ENCODE results near the gene SERPIND1.

DNA sequence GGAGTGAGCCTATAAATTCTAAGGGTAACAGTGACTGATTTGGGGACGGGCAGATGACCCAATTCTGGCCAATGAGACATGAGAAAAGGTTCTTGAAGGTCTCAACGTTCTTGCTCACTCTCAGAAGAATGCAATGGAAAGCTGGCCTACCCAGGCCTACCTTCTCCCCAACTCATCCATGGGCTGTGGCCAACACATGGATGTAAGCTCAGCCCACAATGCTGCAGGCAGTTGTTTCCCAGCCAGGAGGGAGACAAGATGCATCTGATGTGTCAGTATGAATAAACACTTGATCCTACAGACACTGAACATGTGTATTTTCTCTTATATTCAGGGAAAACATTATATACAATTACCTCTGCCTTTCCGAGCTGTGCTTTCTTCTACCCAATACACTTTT lies 60.3 kb downstream of the SERPIND1 start:
- TF ChIP-seq, protein P1, sequence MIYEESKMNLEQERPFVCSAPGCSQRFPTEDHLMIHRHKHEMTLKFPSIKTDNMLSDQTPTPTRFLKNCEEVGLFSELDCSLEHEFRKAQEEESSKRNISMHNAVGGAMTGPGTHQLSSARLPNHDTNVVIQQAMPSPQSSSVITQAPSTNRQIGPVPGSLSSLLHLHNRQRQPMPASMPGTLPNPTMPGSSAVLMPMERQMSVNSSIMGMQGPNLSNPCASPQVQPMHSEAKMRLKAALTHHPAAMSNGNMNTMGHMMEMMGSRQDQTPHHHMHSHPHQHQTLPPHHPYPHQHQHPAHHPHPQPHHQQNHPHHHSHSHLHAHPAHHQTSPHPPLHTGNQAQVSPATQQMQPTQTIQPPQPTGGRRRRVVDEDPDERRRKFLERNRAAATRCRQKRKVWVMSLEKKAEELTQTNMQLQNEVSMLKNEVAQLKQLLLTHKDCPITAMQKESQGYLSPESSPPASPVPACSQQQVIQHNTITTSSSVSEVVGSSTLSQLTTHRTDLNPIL (CRISPR knock-in tag; IDR thresholded peaks at IDR 0.05; ENCODE audit: low read depth), result no peak
- TF ChIP-seq TCF4 (CRISPR knock-in tag; IDR thresholded peaks at IDR 0.05; ENCODE audit: borderline replicate concordance) (no peak), ZC3H10 (CRISPR knock-in tag; IDR thresholded peaks at IDR 0.05) (no peak), ZFP30 (CRISPR knock-in tag; IDR thresholded peaks at IDR 0.05) (no peak), OSR1 (CRISPR knock-in tag; IDR thresholded peaks at IDR 0.05) (no peak), ESRRG (CRISPR knock-in tag; IDR thresholded peaks at IDR 0.05) (no peak), SNAI2 (CRISPR knock-in tag; IDR thresholded peaks at IDR 0.05) (no peak), ISL1 (CRISPR knock-in tag; IDR thresholded peaks at IDR 0.05) (no peak), PPARA (CRISPR knock-in tag; IDR thresholded peaks at IDR 0.05; ENCODE audit: borderline replicate concordance) (no peak), ZNF70 (CRISPR knock-in tag; IDR thresholded peaks at IDR 0.05) (no peak), RARB (CRISPR knock-in tag; IDR thresholded peaks at IDR 0.05) (no peak)
- TF ChIP-seq, protein P2, sequence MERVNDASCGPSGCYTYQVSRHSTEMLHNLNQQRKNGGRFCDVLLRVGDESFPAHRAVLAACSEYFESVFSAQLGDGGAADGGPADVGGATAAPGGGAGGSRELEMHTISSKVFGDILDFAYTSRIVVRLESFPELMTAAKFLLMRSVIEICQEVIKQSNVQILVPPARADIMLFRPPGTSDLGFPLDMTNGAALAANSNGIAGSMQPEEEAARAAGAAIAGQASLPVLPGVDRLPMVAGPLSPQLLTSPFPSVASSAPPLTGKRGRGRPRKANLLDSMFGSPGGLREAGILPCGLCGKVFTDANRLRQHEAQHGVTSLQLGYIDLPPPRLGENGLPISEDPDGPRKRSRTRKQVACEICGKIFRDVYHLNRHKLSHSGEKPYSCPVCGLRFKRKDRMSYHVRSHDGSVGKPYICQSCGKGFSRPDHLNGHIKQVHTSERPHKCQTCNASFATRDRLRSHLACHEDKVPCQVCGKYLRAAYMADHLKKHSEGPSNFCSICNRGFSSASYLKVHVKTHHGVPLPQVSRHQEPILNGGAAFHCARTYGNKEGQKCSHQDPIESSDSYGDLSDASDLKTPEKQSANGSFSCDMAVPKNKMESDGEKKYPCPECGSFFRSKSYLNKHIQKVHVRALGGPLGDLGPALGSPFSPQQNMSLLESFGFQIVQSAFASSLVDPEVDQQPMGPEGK (CRISPR knock-in tag; IDR thresholded peaks at IDR 0.05; ENCODE audit: borderline replicate concordance), result no peak
